GM12892 (cell line): ENCODE measurements around the gene SMURF2.
"Not testable (repeated sequence)": the region's sequence is repeated elsewhere in the genome, so short reads cannot be mapped to it uniquely, and the experiment has no call there.

Experiments used
- DNase-seq: peaks from one replicate; pipeline ENCODE4 v3.0.0; 2011; ENCODE audit not compliant: insufficient read length
- FAIRE-seq: peaks from 2 replicates; lab custom pipeline; 2011; peaks lifted over from hg19 to GRCh38; lab: Jason Lieb, UNC
- POLR2A ChIP-seq: IDR thresholded peaks from 2 replicates; pipeline ENCODE4 v1.6.1; 2011; ENCODE audit warnings: low read depth, low read length, control low read depth
- POLR2AphosphoS5 ChIP-seq: IDR thresholded peaks from 2 replicates; pipeline ENCODE4 v1.6.1; 2011; ENCODE audit warnings: low read depth, low read length, control low read depth
- TAF1 ChIP-seq: IDR thresholded peaks from 2 replicates; pipeline ENCODE4 v1.6.1; 2011; ENCODE audit warnings: low read depth, mild to moderate bottlenecking, control low read depth, low read length, borderline replicate concordance

SMURF2 gene

DNA sequence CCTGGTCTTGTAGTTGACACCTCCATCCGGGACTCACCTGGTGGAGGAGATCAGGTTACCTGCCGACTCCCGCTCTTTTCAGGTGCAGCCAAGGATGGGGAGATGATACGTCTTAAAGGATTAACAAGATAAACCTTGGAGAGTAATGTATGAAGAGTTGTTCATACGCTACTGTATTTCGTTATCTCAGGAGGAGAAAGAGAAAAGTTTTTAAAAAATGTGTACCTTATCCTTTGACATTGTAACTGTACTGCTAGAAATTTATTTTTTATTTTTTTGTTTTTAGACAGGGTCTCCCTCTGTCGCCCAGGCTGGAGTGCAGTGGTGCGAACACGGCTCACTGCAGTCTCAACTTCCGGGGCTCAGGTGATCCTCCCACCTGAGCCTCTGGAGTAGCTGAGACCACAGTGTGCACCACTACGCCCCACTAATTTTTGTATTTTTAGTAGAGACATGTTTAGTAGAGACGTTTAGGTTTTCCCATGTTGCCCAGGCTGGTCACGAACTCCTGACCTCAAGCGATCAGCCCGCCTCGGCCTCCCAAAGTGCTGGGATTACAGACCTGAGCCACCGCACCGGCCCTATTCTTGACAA, 764 bp upstream of the SMURF2 start:
- DNase-seq (no peak), FAIRE-seq (no peak)
- no peak for TF ChIP-seq POLR2A
- no peak for TF ChIP-seq TAF1
- no peak for TF ChIP-seq POLR2AphosphoS5

DNA sequence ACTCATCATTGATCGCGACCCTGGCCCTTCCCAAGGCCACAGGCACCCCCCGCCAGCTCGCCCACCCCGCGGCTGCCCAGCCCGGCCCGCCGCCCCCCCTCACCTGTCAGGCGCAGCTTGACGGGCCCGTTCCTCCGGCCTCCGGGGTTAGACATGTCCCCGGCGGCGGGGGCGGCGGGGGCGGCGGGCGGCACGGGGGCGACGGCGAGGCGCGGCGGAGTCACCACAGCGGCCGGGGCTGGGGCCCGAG, 456 bp downstream of the SMURF2 start:
- TF ChIP-seq TAF1 (no peak), POLR2AphosphoS5 (no peak), POLR2A (no peak)
- DNase-seq (no peak), FAIRE-seq (no peak)

DNA sequence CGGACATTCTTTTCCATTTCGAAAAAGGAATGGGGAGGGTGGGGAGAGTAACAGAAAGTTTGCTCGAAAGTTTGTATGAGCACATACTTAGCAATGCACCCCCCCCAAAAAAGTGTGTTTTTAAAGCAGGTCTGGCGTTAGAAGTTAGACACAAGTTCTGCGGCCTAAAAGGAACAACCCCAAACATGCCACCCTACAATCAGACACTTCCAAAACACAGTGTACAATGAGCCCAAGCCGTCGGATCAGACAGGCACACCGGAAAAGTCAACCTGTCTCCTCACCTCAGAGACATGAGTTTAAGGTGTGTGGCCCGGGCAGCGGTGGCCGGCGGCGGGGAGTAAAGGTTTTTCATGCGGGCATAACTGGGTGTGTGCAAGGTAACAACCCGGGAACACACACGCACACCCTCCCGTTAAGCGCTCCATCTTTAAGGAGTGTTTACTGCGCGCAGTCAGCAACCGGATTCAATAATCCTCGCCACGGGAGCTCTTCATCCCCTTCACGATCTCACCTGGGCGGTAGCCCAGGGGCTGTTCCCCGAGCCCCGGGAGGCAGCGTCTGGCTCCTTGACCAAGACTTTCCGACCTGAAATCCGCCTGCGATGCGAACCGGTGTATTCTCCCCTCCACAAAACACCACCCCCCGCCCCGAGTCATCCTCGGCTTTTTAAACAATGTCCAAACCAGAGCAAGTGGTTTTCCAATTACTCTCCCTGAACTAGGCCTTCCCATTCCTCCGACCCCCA, 955 bp downstream of the SMURF2 start:
- FAIRE-seq, DNase-seq: not testable (repeated sequence)

DNA sequence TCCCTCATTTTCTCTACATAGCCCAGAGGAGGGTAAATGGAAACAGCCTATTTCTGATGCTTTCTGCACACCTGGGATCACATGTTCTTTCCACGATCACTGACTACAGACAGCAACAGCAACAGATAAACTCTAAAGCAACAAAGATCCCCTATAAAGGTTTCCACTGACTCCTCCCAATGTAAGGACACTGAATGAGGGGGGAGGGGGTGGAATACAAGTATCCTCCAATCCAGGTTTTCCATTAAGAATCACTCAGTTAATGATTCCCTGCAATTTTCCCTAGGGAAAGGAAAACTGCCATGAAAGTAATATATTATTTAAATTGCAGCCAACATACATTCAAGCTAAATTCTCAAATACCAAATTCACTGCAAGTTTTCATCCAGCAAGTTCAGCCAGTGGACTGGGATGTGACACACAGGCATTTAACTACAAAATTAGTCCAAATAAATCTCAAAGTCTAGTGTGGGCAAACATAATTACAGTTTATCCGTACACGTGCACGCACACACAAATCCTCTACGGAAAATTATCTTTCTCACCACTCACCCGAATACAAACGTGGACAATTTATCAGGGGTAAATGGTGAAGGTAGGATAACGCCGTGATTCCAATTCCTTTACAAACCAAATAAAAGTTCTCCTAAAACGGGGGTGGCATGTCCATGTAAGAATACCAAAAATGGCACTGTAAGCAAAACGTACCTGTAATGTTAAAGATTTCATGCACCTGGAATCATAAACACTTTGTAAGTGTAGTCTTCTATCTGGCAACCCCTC, 1.7 kb downstream of the SMURF2 start:
- not testable (repeated sequence) for FAIRE-seq, DNase-seq

DNA sequence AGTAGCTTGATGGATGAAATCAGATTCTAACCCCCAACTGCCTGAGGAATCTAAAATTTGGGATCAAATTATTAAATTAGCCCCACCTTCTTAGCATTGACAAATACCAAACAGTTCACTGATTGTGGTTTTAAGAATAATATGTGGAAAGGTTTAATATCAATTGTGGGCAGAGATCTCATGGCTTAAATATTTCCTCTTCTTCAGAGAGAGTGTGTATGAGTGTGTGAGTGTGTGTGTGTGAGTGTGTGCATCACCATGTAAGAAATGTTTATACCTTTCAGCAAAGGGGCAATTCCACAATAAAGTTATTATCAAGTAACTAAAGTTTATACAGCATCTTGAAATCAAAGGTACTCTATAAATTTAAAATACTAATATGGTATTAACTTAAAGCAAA, 3.2 kb downstream of the SMURF2 start:
- FAIRE-seq = no peak
- DNase-seq = no peak
- TF ChIP-seq TAF1 (no peak), POLR2AphosphoS5 (no peak), POLR2A (no peak)

DNA sequence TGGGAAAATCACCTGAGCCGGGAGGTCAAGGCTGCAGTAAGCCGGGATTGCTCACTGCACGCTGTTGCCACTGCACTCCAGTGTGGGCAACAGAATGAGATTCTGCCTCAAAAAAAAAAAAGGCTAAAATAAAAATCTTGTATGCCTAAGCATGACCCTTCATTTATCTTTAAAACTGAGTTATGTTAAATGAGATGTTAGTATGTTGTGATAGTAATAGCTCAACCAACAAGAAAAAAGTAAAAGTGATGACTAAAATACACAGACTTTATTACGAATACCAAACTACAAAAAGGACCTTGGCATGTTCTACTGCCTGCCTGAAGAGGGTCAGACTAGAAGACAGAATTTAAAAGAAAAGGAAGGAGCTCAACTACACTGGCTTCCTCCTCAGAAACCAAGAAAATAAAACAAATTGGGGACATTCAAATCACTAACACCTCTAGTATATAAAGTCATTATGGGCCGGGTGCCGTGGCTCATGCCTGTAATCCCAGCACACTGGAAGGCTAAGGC, 4.4 kb downstream of the SMURF2 start:
- no peak for DNase-seq
- TF ChIP-seq POLR2AphosphoS5 (no peak), POLR2A (no peak), TAF1 (no peak)
- no peak for FAIRE-seq

DNA sequence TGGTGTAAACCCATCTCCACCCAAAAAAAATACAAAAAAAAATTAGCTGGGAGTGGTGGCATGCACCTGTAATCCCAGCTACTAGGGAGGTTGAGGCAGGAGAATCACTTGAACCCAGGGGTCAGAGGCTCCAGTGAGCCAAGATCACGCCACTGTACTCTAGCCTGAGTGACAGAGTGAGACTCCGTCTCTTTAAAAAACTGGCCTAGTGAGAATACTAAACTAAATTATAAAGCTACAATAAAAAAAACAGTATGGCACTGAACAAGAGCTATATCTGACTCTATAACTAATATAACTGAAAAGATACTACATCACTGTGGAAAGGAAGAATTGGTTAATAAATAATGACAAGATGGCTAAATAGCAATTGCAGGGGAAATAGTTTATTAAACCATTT, 6.4 kb downstream of the SMURF2 start:
- FAIRE-seq (no peak), DNase-seq (no peak)
- TF ChIP-seq POLR2AphosphoS5 (no peak), TAF1 (no peak)

DNA sequence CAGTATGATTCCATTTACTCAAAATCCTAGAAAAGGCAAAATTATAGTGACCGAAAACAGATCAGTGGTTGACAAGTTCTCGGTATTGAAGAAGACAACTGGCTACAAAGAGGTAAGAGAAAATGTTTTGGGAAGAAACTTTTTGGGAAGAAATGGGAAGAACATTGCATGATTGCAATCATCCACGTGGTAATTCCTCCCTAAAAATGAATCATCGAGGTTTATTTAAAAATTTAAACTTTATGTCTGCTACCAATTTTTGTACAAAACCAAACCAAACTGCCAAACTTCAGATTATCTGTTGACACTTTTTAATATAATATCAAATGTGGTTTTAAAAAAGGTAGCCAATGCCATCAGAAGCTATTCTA, 8.1 kb downstream of the SMURF2 start:
- DNase-seq (no peak), FAIRE-seq (no peak)
- no peak for TF ChIP-seq POLR2A
- TF ChIP-seq TAF1 = no peak
- TF ChIP-seq POLR2AphosphoS5 = no peak

DNA sequence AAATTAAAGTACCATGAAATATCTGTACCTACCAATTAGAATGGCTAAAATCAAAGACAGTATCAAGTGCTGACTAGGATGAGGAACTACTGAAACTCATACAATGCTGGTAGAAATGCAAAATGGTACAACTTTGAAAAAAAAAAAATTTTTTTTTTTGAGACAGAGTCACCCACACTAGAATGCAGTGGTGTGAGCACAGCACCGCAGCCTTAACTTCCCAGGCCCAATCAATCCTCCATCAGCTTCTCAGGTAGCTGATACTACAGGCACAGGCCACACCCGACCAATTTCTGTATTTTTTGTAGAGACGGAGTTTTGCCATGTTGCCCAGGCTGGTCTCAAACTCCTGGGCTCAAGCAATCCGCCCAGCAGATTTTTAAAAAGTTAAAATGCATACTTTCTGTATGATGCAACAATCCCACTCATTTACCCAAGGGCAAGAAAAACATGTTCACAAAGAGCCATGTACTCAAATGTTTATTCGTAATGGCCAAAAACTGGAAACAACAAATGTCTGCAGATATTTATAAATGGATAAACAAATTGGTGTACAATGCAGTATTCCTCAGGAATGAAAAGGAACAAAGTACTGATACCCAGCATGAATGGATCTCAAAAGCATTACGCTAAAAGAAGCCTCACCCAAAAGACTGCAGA, 8.7 kb downstream of the SMURF2 start:
- no peak for DNase-seq
- no peak for TF ChIP-seq POLR2AphosphoS5
- TF ChIP-seq POLR2A = no peak
- no peak for TF ChIP-seq TAF1
- no peak for FAIRE-seq

DNA sequence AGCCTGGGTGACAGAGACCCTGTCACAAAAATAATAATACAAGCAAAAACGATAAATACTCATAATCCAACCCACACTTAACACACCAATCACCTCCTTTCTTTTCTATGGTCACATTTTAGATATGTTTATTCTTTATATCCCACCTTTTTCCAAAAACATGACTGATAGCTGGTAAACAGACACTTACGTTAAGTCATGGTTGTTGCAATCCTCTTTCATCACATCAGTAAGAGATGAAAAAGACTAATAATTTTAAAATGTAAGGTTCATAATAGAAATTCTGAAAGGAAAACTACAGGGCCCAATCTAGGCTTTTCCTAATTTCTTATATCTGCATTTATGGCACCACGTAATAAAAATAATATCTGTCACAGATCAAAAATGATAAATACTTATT, 10.2 kb downstream of the SMURF2 start:
- DNase-seq (no peak), FAIRE-seq (no peak)
- TF ChIP-seq POLR2A = no peak

DNA sequence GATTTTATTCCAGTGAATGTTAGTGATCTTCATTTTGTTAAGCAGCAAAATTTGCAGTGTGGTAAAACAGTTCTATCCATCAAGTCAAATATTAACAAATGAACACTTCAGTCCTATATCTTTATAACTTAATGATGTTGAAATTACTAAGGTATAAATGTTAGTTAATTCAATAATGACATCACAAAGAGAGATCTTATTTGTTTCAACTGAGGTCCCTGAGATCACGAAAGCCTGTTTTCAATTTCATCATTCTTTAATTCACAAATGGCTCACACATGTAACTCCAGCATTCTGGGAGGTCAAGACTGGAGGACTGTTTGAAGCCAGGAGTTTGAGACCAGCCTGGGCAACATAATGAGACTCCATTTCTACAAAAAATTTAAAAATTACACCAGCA, 13.9 kb downstream of the SMURF2 start:
- TF ChIP-seq TAF1 (no peak), POLR2AphosphoS5 (no peak)
- DNase-seq = no peak
- FAIRE-seq = no peak

DNA sequence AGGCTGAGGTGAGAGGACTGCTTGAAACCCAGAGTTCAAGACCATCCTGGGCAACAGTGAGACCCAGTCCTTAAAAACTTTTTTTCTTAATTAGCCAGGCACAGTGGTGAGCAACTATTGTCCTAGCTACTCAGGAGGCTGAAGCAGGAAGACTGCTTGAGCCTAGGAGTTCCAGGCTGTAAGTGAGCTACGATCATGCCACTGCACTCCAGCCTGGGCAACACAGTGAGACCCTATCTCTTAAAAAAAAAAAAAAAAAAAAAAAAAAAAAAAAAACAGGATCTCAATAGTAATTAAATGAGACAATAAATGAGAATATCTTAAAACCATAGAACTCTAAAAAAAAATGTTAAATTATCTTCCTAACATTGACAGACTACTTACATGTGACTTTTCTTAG, 14.3 kb downstream of the SMURF2 start:
- DNase-seq (no peak), FAIRE-seq (no peak)
- no peak for TF ChIP-seq POLR2AphosphoS5
- TF ChIP-seq TAF1 = no peak
- no peak for TF ChIP-seq POLR2A
